Dermis microvascular lymphatic vessel endothelial cell (primary cell): ENCODE data around the gene PTCH2. TPM values are rescaled to one million over a fixed set of nuclear protein-coding genes. Genes with fewer than 3 reads are reported as not detected.

Experiments
- DNase-seq, 2 donors: peaks; one replicate each; pipeline versions ENCODE4 v3.0.0 to v3.0.0-alpha.2; 2010; ENCODE audit warnings: low read depth in 2 of 2
- total RNA-seq: library from RNA; depleted of rRNA; stranded (reverse); fragments of >200 nt; gene quantifications from 2 replicates; pipeline ENCODE4 v1.2.1, GENCODE V29; 2014

PTCH2 gene, protein sequence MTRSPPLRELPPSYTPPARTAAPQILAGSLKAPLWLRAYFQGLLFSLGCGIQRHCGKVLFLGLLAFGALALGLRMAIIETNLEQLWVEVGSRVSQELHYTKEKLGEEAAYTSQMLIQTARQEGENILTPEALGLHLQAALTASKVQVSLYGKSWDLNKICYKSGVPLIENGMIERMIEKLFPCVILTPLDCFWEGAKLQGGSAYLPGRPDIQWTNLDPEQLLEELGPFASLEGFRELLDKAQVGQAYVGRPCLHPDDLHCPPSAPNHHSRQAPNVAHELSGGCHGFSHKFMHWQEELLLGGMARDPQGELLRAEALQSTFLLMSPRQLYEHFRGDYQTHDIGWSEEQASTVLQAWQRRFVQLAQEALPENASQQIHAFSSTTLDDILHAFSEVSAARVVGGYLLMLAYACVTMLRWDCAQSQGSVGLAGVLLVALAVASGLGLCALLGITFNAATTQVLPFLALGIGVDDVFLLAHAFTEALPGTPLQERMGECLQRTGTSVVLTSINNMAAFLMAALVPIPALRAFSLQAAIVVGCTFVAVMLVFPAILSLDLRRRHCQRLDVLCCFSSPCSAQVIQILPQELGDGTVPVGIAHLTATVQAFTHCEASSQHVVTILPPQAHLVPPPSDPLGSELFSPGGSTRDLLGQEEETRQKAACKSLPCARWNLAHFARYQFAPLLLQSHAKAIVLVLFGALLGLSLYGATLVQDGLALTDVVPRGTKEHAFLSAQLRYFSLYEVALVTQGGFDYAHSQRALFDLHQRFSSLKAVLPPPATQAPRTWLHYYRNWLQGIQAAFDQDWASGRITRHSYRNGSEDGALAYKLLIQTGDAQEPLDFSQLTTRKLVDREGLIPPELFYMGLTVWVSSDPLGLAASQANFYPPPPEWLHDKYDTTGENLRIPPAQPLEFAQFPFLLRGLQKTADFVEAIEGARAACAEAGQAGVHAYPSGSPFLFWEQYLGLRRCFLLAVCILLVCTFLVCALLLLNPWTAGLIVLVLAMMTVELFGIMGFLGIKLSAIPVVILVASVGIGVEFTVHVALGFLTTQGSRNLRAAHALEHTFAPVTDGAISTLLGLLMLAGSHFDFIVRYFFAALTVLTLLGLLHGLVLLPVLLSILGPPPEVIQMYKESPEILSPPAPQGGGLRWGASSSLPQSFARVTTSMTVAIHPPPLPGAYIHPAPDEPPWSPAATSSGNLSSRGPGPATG
- total RNA-seq, result under 0.01 TPM in 2 replicates

- peak in 1 of 2 donors; percentile 67 for DNase-seq
Observed at GRCh38 chr1:44842862-44843655, at the start of gene PTCH2. TSS of gene PTCH2 (minus strand) at chr1:44843253. CDS start at chr1:44842932, 321 bp downstream.

GRCh38 chr1:44890007-44890406 is 47.0 kb upstream of the PTCH2 start:
- peak in 1 of 2 donors; percentile 15 for DNase-seq

GRCh38 chr1:44885406-44885805 is 42.4 kb upstream of the PTCH2 start:
- DNase-seq, result no peak

DNA sequence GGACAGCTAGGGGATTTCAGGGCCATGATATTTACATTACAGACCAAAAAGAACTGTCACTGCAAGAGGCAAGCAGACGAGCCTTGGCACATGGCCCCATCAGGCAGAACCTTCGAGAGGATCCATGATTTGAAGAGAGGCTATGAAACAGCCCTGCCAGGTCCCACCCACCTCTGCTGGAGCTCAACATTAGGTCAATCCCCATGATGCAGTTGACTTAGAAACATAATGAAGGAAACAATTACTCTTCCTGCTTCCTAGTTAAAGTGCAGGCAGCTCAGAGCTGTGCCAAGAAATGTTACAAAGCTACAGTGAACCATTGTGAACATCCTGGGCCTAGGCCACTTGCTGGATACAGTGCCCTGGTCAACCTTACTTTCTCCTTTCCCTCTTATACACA is 41.7 kb upstream of the PTCH2 start:
- DNase-seq, result peak; percentile 73 to 82

DNA sequence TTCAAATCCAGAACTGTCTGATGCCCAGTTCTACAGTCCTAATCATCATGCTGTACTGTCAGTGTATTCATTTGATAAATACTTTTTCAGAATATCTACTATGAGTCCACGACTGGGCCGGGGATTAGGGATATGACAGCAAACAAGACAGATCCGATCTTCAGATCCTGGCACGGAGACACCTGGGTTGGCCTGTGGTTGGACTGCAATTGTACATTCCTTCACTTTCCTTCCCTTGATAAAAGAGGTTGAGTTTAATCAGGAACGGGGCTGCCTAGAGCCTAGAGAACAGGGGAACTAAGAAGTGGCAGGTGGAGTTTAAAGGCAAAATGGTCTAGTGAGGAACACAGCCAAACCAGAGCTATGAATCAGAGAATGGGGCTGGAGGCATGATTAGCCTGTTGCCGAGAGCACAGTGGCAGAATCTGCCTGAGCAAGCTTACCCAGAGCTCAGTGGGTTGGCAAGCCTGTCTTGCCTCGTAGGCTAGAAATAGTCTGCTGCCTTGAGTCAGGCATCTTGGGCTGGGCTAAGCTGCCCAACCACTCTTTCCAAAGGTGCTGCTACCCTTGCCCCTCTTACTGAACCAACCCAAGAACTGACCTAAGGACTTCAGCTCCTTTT is 38.1 kb upstream of the PTCH2 start:
- no peak for DNase-seq

DNA sequence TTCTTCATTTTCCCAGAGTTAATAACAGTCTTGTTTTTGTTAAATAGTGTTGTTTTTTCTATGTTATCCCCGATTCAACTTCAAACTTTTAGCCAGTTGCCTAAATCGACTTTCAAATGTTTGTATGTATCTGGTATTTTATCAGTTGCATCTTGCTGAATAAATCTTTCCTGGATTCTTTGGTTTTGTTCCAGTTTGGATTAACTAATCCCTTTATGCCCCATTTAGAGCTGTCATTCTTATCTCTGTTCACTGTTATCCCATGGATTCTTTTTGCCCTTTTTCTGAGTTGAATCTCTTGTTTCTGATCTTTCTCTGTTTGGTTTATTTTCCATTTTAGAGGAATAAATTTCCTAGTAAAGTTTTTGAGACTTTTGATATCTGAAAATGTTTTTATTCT is 31.1 kb upstream of the PTCH2 start:
- DNase-seq, result no peak

GRCh38 chr1:44870096-44870495 is 27.0 kb upstream of the PTCH2 start:
- no peak for DNase-seq

- DNase-seq, result no peak
Observed at GRCh38 chr1:44867801-44868200, 24.7 kb upstream of the PTCH2 start.

DNA sequence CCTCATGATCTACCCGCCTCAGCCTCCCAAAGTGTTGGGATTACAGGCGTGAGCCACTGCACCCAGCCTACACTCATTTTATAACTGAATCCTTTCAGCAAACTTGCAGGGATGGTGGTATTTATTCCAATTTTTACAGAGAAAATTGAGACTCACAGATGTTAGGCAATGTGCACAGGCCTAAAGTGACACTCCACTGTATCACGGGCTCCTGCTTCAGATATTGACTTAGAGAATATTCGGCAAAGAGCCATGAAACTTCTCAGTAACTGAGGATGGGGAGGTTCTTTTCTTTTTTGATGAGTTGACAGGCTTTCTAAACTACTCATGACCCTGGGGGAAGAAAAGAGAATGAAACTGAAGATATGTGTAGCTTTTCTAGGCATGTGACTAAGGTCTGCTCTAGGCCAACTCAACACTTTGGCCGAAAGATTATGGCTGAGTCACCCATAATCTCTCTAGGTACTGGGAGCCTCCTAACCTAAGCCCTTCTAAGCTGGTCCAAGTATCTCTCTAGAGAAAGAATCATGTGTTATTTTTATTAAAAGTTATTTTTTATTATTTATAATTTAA is 19.9 kb upstream of the PTCH2 start:
- no peak for DNase-seq

- DNase-seq, result no peak
Observed at GRCh38 chr1:44860891-44861425, 17.9 kb upstream of the PTCH2 start.

- DNase-seq, result no peak
Observed at GRCh38 chr1:44860331-44860730, 17.3 kb upstream of the PTCH2 start.

DNA sequence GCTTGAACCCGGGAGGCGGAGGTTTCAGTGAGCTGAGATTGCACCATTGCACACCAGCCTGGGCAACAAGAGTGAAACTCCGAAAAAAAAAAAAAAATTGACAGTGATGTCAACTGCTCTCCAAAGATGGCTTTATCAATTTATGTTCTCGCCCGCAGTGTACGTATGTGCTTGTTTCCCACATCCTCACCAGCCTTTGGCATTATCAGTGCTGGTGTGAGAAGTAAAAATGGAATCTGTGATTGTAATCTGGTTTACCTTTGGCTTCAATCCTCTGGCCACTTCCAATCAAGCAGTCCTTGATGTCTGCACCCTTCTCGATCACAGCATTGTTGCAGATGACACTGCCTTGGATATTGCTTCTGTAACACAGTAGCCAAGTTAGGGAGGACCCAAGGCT is 14.4 kb upstream of the PTCH2 start:
- no peak for DNase-seq

DNA sequence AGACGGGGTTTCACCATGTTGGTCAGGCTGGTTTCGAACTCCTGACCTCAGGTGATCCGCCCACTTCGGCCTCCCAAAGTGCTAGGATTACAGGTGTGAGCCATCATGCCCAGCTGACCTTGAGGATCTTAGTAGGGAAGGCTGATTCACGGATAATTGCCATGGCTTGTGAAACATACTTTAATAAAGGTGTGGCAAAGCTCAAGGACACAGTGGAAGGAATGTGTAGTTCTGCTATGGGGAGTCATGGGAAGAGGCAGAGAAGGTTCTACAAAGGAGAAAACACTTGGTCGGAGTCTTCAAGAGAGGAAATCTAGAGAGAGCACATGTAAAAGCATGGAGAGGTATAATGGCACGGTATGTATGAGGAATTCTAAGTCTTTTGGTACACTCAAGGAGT is 12.7 kb upstream of the PTCH2 start:
- no peak for DNase-seq

DNA sequence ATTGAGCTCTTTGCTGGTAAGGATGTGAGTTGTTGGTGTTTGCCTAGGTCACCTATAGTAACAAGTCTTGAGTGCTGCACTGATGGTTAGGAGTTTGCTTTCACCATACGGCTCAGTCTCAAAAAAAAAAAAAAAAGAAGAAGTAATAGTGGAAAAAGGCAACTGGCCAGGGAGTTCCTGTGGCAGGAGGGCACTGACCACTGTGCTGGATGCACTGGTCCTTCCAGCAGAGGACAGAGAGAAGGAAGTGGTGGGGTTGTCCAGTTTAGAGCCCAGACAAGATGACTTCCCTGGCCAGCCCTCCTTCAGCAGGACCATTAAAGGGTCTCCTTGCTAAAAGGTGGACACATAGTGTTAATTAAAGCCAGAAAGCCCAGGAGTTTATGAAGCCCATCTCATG is 11.9 kb upstream of the PTCH2 start:
- DNase-seq, result no peak

- DNase-seq, result no peak
Observed at GRCh38 chr1:44853201-44853600, 10.1 kb upstream of the PTCH2 start.

DNA sequence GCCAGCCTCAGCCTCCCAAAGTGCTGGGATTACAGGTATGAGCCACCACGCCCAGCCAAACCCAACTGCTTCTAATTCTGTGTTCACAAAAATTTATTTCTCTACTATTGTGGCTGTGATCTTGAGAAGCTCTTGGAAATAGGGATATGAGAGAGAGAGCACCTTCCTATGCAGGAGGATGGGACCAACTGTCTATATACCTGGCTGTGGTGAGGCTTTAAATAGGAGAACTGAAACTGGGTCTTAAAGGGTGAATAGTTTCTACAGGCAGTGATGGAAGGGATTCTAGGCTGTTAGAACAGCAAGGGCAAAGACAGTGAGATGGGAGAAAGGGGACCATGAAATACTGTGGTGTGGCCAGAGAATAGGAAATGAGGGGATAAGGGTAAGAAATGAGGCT is 8.3 kb upstream of the PTCH2 start:
- DNase-seq, result no peak

- DNase-seq, result no peak
Observed at GRCh38 chr1:44849575-44850132, 6.6 kb upstream of the PTCH2 start.

GRCh38 chr1:44848456-44849181 is 5.6 kb upstream of the PTCH2 start:
- DNase-seq, result peak in 1 of 2 donors; percentile 30

- no peak for DNase-seq
Observed at GRCh38 chr1:44847845-44848244, 4.8 kb upstream of the PTCH2 start.
